ENCODE results near the gene SMIM35.

Gene SMIM35

DNA sequence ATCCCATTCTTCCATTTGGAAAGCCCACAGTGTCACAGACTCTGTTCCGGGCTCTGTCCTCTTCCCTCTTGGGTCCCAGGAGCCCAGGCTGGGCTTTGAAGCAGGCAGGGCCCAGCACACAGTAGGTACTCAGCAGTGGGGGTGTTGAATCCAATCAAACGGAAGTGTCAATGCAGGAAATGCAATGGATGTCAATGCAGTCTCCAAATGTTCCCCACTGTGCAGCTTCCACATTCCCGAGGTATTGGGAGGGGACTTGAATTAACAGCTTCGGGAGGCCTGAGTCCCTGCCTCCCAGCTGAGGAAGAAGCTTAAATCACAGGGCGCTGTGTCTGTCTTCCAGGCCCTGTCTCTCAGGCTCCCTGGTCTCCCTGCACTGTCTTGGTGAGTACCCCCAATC is 21.8 kb upstream of the SMIM35 start:
- no peak for DNase-seq

DNA sequence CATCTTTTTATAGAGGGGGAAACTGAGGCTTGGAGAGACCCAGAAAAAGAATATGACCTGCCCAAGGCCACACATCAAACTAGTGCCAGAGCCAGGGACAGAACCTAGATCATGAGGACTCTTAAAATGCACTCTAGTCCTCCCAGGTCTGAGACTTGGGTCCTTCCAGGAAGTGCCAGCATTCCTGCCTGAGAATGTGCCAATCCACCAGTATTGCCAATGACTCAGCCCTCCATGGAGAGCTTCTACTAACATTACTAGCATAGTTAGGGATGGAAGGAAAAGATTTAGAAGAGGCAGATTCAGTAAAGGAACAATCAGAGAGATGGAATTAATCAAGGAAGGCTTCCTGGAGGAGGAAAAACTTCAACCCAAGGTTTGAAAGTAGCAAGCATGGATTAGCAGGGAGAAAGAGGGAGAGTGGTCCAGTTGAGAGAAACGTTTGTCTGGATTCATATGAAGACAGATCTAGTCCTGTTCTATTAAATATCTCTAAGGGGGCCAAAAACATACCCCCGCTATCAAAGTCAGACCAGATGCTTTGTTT is 20.1 kb upstream of the SMIM35 start:
- DNase-seq: no peak

DNA sequence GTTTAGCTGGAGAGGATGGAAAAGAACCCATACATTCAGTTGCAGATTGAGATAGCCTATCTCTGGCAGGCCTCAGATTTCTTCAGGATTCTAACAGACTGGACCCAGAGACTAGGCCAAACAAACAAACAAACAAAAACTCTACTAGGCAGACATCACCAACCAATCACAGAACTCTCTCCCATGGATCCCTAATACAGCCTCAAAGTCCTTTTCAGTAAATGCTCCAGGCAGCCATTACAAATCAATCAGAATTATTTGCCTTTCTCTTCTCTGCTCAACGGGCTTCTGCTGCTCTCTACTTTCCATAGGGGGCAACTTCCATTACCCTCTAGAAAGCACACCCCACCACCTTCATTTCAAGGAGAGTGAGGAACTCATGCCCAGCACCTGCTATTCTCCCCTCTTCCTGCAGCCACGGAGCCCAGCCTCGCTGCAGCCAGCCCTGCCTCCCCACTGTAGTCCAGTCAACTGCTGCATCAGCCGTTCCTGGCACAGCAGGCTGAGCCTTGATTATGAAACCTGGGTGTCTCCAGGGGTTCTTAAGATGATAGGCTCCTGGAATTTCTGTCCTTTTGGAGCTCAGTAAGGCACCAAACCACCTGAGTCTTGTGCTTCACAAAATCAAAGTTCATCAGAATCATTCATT is 19.0 kb upstream of the SMIM35 start:
- no peak for DNase-seq

DNA sequence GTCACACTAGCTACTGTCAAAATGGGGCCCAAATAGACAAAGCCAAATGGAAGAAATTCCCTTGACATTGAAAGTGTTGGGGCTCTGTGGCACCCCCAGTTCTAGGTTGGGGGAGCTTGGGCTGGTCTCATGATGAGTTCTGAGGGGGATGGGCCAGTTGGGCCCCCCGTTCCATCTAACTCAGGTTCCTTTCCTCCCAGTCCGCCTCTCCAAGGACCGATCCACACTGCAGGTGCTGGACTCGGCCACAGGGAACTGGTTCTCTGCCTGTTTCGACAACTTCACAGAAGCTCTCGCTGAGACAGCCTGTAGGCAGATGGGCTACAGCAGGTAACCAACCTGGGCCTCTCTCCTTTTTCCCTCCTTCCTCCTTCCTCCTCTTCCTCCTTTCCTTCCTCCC is 17.7 kb upstream of the SMIM35 start:
- no peak for DNase-seq

DNA sequence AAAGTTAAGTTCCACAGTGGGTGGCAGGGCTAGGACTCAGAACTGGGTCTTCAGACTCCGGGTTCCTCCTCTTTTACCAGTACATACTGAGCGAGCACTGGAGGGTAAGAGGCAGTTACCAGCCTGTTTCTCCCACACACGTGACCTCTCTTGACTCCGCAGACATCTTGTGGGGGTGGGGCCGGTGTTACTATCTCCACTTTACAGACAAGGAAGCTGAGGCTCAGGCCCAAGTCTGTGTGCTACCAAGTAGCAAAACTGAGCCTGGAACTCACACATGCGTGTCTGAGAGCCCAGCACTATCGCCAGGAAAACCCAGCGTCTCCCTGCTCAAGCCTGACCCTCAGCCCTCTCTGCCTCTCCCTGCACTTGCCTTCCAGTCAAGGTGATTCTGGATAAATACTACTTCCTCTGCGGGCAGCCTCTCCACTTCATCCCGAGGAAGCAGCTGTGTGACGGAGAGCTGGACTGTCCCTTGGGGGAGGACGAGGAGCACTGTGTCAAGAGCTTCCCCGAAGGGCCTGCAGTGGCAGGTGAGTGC is 16.0 kb upstream of the SMIM35 start:
- DNase-seq: no peak

DNA sequence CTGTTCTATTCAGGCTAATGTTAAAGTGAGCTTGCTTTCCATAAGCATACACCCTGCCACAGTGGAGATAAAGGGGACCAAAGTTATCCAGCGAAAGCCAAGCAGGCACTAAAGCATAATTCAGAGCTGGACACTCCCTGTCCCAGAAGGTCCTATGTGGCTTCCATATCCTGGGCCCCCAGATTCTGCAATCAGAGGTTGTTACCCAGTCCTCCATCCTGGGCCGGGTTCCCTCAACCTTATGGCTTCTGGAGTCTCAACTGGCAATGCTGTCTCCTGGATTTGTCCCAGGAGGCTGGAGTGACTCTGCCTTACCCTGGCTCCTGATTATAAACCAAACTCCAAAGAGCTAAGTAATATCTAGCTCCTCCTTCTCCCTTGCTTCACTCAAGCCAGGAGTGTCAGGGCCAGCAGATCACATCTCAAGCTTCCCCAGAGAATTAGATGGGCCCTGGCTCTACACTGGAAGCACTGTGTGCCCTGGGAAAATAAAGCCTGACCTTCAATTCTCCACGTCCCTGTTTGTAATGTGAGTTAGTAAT is 14.0 kb upstream of the SMIM35 start:
- no peak for DNase-seq

DNA sequence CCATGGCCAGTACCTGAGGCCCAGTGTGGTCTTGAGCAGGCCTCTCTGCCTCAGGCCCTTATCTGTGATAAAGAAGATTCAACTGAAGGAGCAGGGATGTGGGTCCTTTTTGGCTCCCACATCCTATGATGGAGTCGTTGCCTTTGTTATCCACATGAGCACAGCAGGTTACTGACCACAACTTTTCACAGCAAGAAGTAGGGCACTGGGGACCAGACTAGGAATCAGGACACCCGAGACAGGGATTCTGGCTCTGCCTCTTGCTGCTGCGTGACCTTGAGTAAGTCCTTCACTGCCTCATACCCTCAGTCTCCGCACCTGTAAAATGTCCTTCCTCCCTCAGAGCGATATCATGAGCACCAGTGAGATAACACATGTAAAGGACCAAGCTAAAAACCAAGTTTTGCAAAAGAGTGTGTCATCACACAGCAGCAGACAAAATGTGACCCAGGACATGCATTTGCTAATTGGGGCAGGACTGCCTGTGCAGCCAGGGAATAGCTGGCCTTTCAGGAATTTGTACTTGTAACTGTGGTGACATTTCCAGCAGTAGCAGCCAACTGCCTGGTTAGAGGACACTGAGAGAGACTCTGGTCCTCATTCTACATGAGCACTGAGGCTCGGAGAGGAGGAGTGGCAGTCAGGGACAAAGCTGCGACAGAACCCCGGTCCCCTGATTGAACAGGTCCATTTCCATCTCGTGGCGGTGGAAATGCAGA is 13.2 kb upstream of the SMIM35 start:
- no peak for DNase-seq

DNA sequence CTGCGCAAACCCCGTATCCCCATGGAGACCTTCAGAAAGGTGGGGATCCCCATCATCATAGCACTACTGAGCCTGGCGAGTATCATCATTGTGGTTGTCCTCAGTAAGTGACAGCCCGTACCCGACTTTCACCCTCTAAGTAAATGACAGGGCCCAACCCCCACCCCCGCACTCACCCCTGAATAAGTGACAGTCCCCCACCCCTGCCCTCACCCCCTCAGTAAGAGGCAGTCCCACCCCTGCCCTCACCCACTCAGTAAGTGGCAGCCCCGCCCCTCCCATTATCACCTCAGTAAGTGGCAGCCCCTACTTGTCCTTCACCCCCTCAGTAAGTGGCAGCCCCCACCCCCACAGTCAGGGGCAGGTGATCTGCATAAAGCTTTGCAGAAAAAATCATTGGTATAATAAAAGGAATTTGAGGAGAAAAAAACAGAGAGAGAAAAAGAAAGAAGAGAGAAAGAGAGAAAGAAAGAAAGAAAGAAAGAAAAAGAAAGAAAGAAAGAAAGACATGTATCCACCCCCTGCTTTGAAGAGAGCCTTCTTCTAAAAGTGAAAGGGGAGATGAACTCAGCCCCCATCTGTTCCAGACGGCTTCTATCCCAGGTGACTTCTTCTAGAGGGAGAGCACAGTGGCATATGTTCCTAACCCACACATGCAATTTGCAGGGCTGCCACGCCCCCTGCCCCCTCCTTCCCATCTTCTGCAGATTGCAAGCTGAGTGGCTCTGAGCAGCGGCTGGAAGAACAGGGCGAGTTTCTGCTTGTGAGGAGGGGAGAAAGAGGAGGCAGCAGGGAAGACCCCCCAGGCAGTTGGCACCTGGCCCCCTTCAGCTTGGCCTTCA is 12.5 kb upstream of the SMIM35 start:
- no peak for DNase-seq

DNA sequence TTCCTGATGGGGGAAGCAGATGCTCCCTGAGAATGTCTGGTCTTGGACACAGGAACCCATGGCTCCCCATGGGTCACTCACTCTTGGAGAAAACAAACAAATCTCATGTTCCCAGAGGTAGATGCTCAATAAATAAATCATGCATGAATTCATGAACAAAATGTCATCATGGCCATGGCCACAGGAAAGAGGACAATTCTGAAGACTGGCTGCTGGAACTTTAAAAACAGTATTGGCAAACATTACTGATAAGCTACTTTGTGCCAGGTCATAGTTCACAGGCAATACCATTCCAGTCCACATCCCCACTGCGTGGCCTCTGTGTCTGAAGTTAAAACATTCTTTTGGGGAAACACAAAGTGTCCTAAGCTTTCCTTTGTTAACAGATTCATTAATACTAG is 9.2 kb upstream of the SMIM35 start:
- no peak for DNase-seq

DNA sequence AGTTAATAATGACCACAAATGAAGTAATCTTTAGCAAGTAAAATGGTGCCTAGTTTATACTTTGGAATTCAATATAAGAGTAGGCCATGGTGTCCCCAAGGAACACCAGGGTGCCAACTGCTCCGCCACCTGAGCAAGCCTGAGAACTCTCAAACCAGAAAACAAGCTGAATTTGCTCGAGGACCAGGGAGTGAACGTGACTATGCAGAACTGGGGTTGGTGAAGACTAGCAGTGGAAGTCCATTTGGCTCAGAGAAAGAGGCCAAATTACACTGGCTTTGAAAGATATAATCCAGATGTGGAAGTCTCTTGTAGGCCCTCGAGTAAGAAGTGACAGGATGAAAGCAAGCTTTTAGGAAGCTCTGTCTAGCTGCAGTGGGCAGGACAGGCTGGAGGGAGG is 8.7 kb upstream of the SMIM35 start:
- no peak for DNase-seq

DNA sequence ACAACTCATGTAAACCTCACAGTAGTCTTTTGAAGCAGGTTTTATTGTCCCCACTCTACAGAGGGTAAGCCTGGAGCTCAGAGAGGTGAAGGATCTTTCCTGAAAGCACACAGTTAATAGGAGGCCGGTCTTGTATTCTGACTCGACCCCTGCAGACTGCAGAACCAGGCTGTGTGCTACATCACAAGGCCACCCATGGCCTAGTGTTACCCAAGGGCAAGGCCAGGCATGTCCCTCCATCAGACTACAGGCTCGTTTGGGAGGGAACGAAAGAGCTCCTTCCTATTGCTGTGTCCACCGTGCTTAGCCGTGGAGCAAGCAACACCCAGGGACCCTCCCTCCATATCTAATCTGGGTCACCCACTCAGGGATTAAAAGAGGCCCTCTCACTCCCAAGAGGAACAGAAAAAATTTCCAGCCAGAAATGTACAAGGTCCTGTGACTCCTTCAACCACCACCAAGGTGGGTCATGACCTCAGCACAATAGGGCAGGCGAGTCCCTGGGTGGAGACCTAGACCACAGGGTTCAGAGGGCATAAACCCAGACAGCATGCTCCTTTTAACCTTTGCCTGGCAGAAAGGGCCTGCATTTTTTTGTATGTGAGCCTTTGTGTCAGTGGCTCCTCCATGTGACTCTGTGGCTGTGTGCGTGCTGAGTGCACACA is 6.3 kb upstream of the SMIM35 start:
- DNase-seq: no peak

DNA sequence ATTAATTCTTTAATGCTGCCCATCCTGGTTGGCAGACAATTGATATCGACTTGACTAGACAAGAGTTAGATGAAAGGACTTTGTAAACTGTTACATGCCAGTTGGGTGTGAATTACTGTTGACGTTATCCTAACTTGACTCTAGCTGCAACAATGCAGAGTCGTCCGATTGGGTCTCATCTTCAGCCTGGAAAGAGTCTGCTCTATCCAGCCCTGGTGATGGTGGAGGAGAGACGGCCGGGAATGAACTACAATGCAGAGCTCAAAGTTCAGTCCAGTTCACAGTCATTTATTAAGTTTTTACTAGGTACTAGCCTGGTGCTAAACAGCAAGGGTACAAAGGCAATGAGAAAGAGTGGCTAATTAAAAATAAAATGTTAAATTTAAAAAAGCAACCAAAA is 4.9 kb upstream of the SMIM35 start:
- DNase-seq: no peak

DNA sequence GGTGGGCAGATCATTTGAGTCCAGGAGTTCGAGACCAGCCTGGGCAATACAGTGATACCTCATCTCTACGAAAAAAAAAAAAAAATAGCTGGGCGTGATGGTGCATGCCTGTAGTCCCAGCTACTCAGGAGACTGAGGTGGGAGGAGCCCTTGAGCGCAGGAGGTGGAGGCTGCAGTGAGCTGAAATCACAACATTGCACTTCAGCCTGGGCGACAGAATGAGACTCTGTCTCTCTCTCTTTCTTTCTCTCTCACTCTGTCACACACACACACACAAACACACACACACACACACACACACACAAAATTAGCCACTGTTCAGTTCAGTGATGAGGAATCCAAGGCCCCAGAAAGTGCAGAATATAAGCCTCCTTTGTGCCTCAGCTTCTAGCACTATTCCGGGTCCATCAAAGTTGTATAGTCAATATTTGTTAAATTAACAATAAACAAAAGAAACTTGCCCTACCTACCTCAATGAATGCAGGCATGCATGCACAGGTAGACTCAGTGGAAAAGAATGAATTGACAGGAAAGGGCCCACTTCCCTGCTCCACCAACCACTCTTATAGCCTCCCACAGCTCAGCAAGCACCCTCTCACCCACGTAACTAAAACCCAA is 3.9 kb upstream of the SMIM35 start:
- DNase-seq: no peak

DNA sequence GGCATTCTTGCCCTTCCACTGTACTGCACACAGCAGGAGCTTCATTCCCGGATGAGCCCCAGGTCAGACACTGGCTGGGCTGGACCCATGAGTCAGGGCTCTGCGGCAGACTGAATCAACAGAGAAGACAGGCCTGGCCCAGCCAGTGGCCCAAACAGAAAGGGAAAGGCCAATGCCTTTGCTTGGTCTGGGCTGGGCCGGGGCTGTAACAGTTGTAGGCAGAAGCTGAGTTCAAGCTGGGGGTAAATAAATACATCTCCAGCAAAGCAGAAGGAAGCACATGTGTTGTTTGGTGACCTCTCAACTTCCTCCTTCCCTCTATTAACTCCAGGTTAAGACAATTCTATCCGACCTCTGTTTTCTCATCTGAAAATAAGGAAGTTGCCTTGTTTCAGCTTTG is 1.8 kb upstream of the SMIM35 start:
- no peak for DNase-seq

DNA sequence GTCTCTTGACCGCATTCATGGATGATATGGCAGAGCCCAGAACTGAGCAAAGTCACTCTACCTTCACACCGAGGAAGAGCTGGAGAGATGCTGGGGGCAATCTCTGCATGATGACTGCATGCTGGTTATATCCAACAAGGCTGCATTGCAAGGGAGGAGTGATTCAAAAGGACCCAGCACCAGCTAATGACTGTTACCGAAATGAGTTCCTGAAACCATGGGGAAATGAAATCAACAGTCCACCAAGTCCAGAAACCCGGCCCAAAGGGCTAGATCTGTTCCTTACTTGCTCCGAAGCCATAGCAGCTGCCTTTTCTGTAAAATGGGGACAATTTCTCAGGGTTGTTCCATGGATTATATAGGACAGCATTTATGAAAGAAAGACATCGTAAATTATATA is 1.2 kb upstream of the SMIM35 start:
- no peak for DNase-seq

DNA sequence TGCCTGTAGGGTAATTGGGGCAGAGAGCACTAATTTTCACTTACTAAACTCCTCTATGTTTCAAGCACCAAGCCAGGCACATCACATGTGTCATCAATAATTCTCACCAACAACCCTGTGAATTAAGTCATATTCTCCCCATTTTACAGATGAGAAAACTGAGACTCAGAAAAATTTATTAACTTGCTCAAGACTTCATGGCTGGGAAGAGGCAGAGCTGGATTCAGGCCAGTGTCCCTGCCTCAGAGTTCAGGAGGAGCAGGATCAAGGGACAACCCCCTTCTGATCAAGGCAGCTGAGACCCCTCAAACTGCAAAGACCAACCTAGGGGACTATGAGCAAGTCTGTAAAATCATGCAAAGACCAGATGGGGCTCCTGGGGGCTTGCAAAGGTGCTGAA is 2.1 kb downstream of the SMIM35 start:
- no peak for DNase-seq

DNA sequence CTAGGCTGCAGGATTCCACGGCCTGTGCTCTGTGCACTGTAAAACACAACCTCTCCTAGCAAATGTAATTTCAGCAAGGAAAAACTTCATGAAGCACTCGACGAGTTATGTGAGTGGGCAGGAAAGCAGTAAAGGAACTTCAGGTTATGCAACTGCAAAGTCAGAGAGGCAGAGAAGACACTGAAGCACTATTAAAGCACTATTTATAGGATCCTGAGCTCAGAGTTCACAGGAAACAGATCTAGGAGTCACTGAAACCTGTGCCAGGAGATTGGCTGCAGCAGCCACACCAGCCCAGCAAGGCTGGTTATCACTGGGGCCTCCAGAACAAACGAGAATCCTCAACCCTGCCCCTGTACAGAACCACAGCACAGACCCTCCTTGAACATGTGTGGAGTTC is 2.5 kb downstream of the SMIM35 start:
- DNase-seq: no peak

DNA sequence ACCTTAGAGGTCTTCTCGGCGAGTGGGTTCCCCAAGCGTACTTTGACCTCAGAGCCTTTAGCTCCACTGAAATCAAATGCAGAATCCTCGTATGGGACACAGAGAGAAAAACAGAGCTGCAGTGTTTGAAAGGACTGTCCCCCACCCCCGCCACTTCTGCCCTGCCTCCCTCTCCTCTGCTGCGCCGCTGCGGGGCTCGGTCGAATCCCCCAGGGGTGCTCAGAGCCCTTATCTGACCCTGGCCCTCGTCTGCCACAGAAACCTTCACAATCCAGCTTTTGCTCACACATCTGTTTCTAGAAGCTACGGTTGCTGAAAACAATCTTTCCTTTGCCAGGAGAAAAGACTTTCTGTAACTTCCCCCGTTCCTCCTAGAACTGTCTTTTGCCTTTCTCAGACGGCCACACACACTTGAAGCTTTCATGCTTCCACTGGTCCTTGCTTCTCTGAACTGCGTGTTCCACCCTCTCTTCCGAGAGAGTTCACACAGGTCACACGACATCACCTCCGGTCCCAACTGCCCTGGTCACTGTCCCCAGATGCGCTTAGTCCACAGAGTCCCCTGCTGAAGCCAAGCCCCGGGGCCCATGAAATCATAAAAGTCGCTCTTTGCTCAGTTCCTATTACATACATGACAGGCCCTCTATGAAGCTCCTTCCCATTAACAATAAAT is 3.7 kb downstream of the SMIM35 start:
- DNase-seq: no peak

DNA sequence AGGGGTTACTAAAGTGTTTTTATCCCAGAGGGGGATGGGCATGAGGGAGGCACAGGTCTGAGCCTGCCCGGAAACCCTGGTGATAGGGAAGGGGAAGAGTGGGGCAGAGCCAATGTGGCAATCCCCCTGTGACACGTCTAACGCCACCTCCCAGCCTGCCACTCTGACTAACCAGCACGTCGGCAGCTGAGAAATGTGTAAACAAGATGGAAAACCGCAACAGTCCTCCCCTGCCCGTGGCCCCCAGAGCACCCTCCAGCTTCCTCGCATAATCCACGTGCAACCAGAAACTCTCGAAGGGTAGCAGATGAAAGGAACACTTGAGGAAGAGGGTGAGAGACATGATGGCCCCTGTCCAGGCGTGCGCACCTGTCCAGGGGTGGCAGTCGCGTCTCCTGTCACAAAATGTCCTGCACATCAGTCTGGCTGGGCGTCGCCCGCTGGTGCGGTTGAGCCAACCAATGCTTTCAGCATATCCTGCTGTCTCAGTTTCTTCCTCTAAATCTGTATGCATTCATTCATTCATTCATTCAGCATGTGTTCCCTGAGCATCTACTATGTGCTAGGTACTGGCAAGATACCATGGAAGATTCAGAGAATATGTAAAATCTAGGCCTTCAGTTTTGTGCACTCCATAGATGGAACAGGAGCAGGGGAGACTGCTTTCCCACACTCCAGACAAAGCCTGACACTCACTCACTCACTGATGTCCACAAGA is 5.4 kb downstream of the SMIM35 start:
- DNase-seq: no peak

DNA sequence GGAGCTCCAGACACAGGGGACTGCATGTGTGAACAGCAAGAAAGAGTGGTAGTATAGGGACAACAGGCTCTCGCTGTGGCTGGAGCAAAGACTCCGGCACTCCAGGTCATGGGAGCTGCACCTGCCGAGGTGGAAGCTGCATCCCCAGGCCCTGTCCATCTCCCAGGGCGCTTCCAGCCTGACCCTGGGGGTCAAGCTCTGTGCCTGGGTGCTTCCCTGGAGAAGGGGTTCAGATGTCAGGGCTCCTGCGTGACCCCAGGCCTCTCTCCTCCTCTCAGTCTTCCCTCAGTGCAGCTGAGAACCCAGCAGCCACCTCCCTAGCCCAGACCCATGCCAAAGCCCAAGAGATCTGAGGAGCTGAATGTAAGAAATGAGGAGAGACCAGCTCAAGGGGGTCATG is 6.5 kb downstream of the SMIM35 start:
- no peak for DNase-seq

DNA sequence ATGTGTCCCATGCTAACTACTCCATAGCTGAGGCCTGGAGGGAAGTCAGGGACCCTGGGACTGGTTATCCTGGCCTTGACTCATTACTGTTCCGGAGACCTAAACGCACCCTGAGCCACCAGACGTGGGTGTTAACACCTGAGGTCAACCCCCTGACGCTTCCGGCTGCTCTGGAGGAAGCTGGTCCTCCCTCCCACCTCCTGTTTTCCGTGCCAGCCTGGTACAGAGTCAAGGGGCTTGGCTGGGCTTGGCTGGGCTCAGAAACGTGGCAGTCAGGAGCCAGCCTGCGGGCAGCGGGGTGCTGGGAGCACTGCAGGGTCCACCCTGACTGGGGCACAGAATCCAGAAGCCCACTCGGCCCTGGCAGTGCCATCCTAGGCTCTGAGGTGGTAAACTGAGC is 7.3 kb downstream of the SMIM35 start:
- DNase-seq: no peak
